ENCODE results near the gene ADH1B. TPM values are rescaled to one million over a fixed set of nuclear protein-coding genes. Genes with fewer than 3 reads are reported as not detected.

ADH1B gene
- total RNA-seq, 1 donor from 2014 or later = 142 TPM

Other genes starting within 250 kb of the ADH1B start
- 148 TPM for gene ADH5, start 232.6 kb downstream of the ADH1B start, total RNA-seq
- 1.6 TPM for gene ADH4, start 177.1 kb downstream of the ADH1B start, total RNA-seq
- 3.1 TPM for gene ADH6, start 102.2 kb downstream of the ADH1B start, total RNA-seq
- gene ADH1A, start 30.4 kb downstream of the ADH1B start, total RNA-seq = not detected
- gene ADH1C, start 31.3 kb upstream of the ADH1B start, total RNA-seq = 43.5 TPM
- gene ADH7, start 113.9 kb upstream of the ADH1B start, total RNA-seq = not detected
- not detected for gene C4orf17, start 189.6 kb upstream of the ADH1B start, total RNA-seq
- gene TRMT10A, start 242.6 kb upstream of the ADH1B start, total RNA-seq = 12.5 TPM